GM12878 (cell line): ENCODE measurements around the gene PCDH15. TPM values are rescaled to one million over a fixed set of nuclear protein-coding genes. Genes with fewer than 3 reads are reported as not detected.

Source experiments
- BMI1 ChIP-seq: fragments of 450-650 bp; IDR thresholded peaks from 2 replicates; pipeline ENCODE4 v1.6.1; 2016; ENCODE audit warnings: mild to moderate bottlenecking, moderate library complexity, borderline replicate concordance
- NR2C2 ChIP-seq: IDR thresholded peaks from 2 replicates; pipeline ENCODE4 v1.6.1; 2011; ENCODE audit warnings: borderline replicate concordance, low read depth; ENCODE audit not compliant: control insufficient read depth, insufficient read length
- RCOR1 ChIP-seq: conservative IDR thresholded peaks from 2 replicates; pipeline ENCODE4 v1.6.1; 2012; ENCODE audit warnings: low read depth, low read length, improper control_type of control experiment
- RELA ChIP-seq: fragments of 450-650 bp; IDR thresholded peaks from 2 replicates; pipeline ENCODE4 v1.8.0; 2014; ENCODE audit warnings: borderline replicate concordance; ENCODE audit not compliant: partially characterized antibody
- SIX5 ChIP-seq: IDR thresholded peaks from 2 replicates; pipeline ENCODE4 v1.6.1; 2011; ENCODE audit warnings: mild to moderate bottlenecking, low read depth, low read length, moderate library complexity; ENCODE audit not compliant: severe bottlenecking
- SP1 ChIP-seq: IDR thresholded peaks from one replicate; pipeline ENCODE4 v1.6.1; 2011; ENCODE audit warnings: low read depth, low read length
- STAT1 ChIP-seq: fragments of 450-650 bp; conservative IDR thresholded peaks from 2 replicates; pipeline ENCODE4 v1.6.1; 2014; ENCODE audit warnings: antibody characterized with exemption, mild to moderate bottlenecking
- polyA plus RNA-seq, 11 experiments: library from polyadenylated mRNA; depleted of rRNA in 4 of 11; unstranded in 6 of 11; stranded (reverse) in 5 of 11; fragments of >200 nt; fragmentation: Nextera tagmentation in 4 of 11; fragmentation: Illumina TruSeq in 1 of 11; extraction: Ambion mirVana in 4 of 11; extraction: Trizol in 1 of 11; gene quantifications; 1 replicate in 1 of 11; 2 replicates in 10 of 11; pipeline versions ENCODE4 v1.2.1 to v1.2.3, GENCODE V29; 2011 to 2016; ENCODE audit warnings: inconsistent platforms in 2 of 11, missing spikeins in 2 of 11, low read depth in 1 of 11
- total RNA-seq, 4 experiments: library from RNA; depleted of rRNA in 3 of 4; stranded (reverse); fragments of >200 nt in 3 of 4; fragmentation: Illumina TruSeq in 1 of 4; extraction: Trizol in 1 of 4; gene quantifications; 2 replicates each; pipeline versions ENCODE4 v1.2.1 to v1.2.3, GENCODE V29; 2013 to 2021
- TF ChIP-seq, protein P1 (sequence below): IDR thresholded peaks from 2 replicates; pipeline ENCODE4 v1.6.1; 2011; ENCODE audit warnings: mild to moderate bottlenecking, low read depth, low read length, moderate library complexity; ENCODE audit not compliant: insufficient replicate concordance
- TF ChIP-seq, protein P2 (sequence below): IDR thresholded peaks from 2 replicates; pipeline ENCODE4 v1.6.1; 2012; ENCODE audit warnings: improper control_type of control experiment, low read depth, low read length; ENCODE audit not compliant: insufficient replicate concordance
- TF ChIP-seq, protein P3 (sequence below): fragments of 450-650 bp; IDR thresholded peaks from 2 replicates; pipeline ENCODE4 v1.6.1; 2017; ENCODE audit warnings: mild to moderate bottlenecking, moderate library complexity
- TF ChIP-seq, protein P4 (sequence below): IDR thresholded peaks from 2 replicates; pipeline ENCODE4 v1.6.1; 2011; ENCODE audit warnings: low read depth, low read length, improper control_type of control experiment, borderline replicate concordance
- TF ChIP-seq, protein P5 (sequence below): fragments of 450-650 bp; IDR thresholded peaks from 2 replicates; pipeline ENCODE4 v1.6.1; 2016; ENCODE audit warnings: mild to moderate bottlenecking
- TF ChIP-seq, protein P6 (sequence below): IDR thresholded peaks from 2 replicates; pipeline ENCODE4 v1.6.1; 2012; ENCODE audit warnings: low read depth, low read length, improper control_type of control experiment

The PCDH15 gene
- total and polyA plus RNA-seq, 10 of the 15 experiments (the other 5 are each of a cell fraction or from before 2014, with no cell fraction given) = 0.03 to 0.52 (median 0.07) TPM; not detected in 6

DNA sequence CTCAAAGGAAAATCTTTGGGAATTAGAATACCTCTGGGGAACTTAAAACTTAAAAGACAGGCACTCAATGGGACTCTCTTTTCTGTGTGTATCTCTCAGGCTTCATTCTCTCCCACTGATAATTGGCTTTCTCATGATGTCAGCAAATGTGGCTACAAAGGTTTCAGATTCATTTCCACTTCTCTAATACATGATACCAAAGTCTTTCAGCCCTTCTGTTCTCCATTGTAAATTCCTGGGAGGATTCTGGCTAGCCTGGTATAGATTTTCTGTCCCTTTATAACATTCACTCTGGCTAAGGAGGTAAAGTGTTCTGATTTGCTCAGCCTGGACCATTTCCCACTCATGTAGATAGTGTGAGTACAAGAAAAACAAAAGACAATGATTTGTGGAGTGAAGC is 606.2 kb downstream of the PCDH15 start (continued):
- TF ChIP-seq, protein P1, sequence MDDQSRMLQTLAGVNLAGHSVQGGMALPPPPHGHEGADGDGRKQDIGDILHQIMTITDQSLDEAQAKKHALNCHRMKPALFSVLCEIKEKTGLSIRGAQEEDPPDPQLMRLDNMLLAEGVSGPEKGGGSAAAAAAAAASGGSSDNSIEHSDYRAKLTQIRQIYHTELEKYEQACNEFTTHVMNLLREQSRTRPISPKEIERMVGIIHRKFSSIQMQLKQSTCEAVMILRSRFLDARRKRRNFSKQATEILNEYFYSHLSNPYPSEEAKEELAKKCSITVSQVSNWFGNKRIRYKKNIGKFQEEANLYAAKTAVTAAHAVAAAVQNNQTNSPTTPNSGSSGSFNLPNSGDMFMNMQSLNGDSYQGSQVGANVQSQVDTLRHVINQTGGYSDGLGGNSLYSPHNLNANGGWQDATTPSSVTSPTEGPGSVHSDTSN = no peak
- TF ChIP-seq, protein P2, sequence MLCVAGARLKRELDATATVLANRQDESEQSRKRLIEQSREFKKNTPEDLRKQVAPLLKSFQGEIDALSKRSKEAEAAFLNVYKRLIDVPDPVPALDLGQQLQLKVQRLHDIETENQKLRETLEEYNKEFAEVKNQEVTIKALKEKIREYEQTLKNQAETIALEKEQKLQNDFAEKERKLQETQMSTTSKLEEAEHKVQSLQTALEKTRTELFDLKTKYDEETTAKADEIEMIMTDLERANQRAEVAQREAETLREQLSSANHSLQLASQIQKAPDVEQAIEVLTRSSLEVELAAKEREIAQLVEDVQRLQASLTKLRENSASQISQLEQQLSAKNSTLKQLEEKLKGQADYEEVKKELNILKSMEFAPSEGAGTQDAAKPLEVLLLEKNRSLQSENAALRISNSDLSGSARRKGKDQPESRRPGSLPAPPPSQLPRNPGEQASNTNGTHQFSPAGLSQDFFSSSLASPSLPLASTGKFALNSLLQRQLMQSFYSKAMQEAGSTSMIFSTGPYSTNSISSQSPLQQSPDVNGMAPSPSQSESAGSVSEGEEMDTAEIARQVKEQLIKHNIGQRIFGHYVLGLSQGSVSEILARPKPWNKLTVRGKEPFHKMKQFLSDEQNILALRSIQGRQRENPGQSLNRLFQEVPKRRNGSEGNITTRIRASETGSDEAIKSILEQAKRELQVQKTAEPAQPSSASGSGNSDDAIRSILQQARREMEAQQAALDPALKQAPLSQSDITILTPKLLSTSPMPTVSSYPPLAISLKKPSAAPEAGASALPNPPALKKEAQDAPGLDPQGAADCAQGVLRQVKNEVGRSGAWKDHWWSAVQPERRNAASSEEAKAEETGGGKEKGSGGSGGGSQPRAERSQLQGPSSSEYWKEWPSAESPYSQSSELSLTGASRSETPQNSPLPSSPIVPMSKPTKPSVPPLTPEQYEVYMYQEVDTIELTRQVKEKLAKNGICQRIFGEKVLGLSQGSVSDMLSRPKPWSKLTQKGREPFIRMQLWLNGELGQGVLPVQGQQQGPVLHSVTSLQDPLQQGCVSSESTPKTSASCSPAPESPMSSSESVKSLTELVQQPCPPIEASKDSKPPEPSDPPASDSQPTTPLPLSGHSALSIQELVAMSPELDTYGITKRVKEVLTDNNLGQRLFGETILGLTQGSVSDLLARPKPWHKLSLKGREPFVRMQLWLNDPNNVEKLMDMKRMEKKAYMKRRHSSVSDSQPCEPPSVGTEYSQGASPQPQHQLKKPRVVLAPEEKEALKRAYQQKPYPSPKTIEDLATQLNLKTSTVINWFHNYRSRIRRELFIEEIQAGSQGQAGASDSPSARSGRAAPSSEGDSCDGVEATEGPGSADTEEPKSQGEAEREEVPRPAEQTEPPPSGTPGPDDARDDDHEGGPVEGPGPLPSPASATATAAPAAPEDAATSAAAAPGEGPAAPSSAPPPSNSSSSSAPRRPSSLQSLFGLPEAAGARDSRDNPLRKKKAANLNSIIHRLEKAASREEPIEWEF = no peak
- TF ChIP-seq NR2C2 = no peak
- TF ChIP-seq, protein P3, sequence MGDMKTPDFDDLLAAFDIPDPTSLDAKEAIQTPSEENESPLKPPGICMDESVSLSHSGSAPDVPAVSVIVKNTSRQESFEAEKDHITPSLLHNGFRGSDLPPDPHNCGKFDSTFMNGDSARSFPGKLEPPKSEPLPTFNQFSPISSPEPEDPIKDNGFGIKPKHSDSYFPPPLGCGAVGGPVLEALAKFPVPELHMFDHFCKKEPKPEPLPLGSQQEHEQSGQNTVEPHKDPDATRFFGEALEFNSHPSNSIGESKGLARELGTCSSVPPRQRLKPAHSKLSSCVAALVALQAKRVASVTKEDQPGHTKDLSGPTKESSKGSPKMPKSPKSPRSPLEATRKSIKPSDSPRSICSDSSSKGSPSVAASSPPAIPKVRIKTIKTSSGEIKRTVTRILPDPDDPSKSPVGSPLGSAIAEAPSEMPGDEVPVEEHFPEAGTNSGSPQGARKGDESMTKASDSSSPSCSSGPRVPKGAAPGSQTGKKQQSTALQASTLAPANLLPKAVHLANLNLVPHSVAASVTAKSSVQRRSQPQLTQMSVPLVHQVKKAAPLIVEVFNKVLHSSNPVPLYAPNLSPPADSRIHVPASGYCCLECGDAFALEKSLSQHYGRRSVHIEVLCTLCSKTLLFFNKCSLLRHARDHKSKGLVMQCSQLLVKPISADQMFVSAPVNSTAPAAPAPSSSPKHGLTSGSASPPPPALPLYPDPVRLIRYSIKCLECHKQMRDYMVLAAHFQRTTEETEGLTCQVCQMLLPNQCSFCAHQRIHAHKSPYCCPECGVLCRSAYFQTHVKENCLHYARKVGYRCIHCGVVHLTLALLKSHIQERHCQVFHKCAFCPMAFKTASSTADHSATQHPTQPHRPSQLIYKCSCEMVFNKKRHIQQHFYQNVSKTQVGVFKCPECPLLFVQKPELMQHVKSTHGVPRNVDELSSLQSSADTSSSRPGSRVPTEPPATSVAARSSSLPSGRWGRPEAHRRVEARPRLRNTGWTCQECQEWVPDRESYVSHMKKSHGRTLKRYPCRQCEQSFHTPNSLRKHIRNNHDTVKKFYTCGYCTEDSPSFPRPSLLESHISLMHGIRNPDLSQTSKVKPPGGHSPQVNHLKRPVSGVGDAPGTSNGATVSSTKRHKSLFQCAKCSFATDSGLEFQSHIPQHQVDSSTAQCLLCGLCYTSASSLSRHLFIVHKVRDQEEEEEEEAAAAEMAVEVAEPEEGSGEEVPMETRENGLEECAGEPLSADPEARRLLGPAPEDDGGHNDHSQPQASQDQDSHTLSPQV = no peak
- no peak for TF ChIP-seq STAT1
- TF ChIP-seq BMI1 = no peak
- no peak for TF ChIP-seq SIX5
- TF ChIP-seq RCOR1 = no peak
- TF ChIP-seq SP1 = no peak
- TF ChIP-seq RELA = no peak
- TF ChIP-seq, protein P4, sequence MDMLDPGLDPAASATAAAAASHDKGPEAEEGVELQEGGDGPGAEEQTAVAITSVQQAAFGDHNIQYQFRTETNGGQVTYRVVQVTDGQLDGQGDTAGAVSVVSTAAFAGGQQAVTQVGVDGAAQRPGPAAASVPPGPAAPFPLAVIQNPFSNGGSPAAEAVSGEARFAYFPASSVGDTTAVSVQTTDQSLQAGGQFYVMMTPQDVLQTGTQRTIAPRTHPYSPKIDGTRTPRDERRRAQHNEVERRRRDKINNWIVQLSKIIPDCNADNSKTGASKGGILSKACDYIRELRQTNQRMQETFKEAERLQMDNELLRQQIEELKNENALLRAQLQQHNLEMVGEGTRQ = no peak
- TF ChIP-seq, protein P5, sequence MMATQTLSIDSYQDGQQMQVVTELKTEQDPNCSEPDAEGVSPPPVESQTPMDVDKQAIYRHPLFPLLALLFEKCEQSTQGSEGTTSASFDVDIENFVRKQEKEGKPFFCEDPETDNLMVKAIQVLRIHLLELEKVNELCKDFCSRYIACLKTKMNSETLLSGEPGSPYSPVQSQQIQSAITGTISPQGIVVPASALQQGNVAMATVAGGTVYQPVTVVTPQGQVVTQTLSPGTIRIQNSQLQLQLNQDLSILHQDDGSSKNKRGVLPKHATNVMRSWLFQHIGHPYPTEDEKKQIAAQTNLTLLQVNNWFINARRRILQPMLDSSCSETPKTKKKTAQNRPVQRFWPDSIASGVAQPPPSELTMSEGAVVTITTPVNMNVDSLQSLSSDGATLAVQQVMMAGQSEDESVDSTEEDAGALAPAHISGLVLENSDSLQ = no peak
- TF ChIP-seq, protein P6, sequence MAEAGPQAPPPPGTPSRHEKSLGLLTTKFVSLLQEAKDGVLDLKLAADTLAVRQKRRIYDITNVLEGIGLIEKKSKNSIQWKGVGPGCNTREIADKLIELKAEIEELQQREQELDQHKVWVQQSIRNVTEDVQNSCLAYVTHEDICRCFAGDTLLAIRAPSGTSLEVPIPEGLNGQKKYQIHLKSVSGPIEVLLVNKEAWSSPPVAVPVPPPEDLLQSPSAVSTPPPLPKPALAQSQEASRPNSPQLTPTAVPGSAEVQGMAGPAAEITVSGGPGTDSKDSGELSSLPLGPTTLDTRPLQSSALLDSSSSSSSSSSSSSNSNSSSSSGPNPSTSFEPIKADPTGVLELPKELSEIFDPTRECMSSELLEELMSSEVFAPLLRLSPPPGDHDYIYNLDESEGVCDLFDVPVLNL = no peak
